Activated T-helper 17 cell treated with anti-CD3 and anti-CD28 coated beads, Interleukin-2, amount 50 U/mL, for 72 hours (primary cell): ENCODE results near the gene C6. TPM values are rescaled to one million over a fixed set of nuclear protein-coding genes. Genes with fewer than 3 reads are reported as not detected.
"Not testable (repeated sequence)": the region's sequence is repeated elsewhere in the genome, so short reads cannot be mapped to it uniquely, and the experiment has no call there.

Experiments
- ATAC-seq: fragments of 150-1000 bp; cut with Tn5 transposase; replicated peaks from 2 replicates; pipeline ENCODE4 v1.10.0; 2021; ENCODE audit warnings: mild to moderate bottlenecking, moderate library complexity
- H3K27ac Mint-ChIP-seq: one replicate; pipeline ENCODE4 v1.8.0; 2022; ENCODE audit warnings: mixed read lengths
- H3K27me3 Mint-ChIP-seq: one replicate; pipeline ENCODE4 v1.8.0; 2022; ENCODE audit warnings: mixed read lengths
- H3K36me3 Mint-ChIP-seq: one replicate; pipeline ENCODE4 v1.8.0; 2022; ENCODE audit warnings: low read depth, mild to moderate bottlenecking, mixed read lengths
- H3K4me1 Mint-ChIP-seq: one replicate; pipeline ENCODE4 v1.8.0; 2022; ENCODE audit warnings: mixed read lengths
- H3K4me3 Mint-ChIP-seq: one replicate; pipeline ENCODE4 v1.8.0; 2022; ENCODE audit warnings: mild to moderate bottlenecking, mixed read lengths
- H3K9me3 Mint-ChIP-seq: one replicate; pipeline ENCODE4 v1.8.0; 2022; ENCODE audit warnings: mixed read lengths
- total RNA-seq, 2 donors: library from RNA; stranded (reverse); gene quantifications; one replicate each; pipeline ENCODE4 v1.2.3, GENCODE V29; 2022

C6 gene
- not detected for total RNA-seq

DNA sequence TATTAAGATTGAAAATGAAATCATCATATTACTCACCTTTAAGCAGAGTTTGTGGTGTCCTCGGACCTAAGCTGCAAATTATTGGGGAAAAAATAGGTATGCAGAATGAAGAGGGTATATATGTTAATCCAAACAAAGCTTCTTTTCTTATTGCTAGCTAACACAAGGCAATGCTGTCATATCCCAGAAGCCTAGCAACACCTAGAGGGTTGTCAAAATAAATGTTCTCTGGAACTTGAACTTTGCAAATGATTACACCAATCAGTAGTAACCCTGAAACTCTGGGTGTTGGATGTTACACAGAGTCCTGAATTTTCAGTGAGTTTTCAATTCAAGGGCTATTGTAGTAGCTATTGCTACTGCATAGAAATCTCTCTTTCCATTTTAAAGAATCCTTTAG lies at the start of gene C6:
Gene C6 (minus strand): TSS at position 193 of the 400 bp plus-strand sequence. CDS start 10,302 bp downstream, outside the sequence.
- ATAC-seq = no peak
- H3K4me1 Mint-ChIP-seq = no peaks in the 10 kb centered on the region
- no peak within 1 kb of the TSS for H3K27ac Mint-ChIP-seq
- no peak within 1 kb of the TSS for H3K4me3 Mint-ChIP-seq
- no peaks in the 10 kb centered on the region for H3K36me3 Mint-ChIP-seq
- no peaks in the 10 kb centered on the region for H3K27me3 Mint-ChIP-seq
- peaks cover 3% of the 10 kb centered on the region for H3K9me3 Mint-ChIP-seq

GRCh38 chr5:41256400-41256799 lies 43.1 kb upstream of the C6 start:
- Mint-ChIP-seq H3K4me3 (no peak overlapping the region), H3K27ac (no peak overlapping the region), H3K4me1 (no peaks in the 10 kb centered on the region), H3K9me3 (peaks cover 3% of the 10 kb centered on the region), H3K27me3 (no peaks in the 10 kb centered on the region), H3K36me3 (no peaks in the 10 kb centered on the region)
- no peak for ATAC-seq

DNA sequence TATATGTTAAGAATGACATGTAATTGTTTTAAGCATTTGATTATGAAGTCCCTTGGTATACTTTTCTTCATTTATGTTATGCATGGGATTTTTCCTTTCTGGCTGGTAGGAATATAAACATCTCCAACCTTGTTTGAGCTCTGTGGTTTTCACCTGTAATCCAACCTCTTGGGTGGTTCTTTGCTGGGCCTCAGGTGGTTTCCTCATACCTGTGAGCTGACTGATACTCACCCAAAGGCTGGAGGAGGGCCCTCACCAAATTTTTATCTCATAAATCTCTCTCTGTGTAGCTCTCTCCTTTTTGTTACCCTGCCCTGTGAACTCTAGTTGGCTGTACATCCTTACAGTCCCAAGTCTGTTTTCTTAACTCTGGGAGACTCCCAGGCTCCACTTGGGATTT lies 39.8 kb upstream of the C6 start:
- ATAC-seq = no peak
- Mint-ChIP-seq H3K4me1 (no peaks in the 10 kb centered on the region), H3K9me3 (peaks cover 3% of the 10 kb centered on the region), H3K27me3 (no peaks in the 10 kb centered on the region), H3K4me3 (no peak overlapping the region), H3K27ac (no peak overlapping the region), H3K36me3 (no peaks in the 10 kb centered on the region)

GRCh38 chr5:41252036-41252435 lies 38.7 kb upstream of the C6 start:
- no peak for ATAC-seq
- Mint-ChIP-seq H3K27me3 (no peaks in the 10 kb centered on the region), H3K4me1 (no peaks in the 10 kb centered on the region), H3K27ac (no peak overlapping the region), H3K36me3 (no peaks in the 10 kb centered on the region), H3K9me3 (peaks cover 3% of the 10 kb centered on the region), H3K4me3 (no peak overlapping the region)

- no peak for ATAC-seq
- Mint-ChIP-seq H3K36me3 (no peaks in the 10 kb centered on the region), H3K27me3 (no peaks in the 10 kb centered on the region), H3K4me1 (no peaks in the 10 kb centered on the region), H3K9me3 (peaks cover under 1% of the 10 kb centered on the region), H3K27ac (no peak overlapping the region), H3K4me3 (no peak overlapping the region)
Measured at GRCh38 chr5:41250351-41250987, 37.1 kb upstream of the C6 start.

- Mint-ChIP-seq H3K4me1 (no peaks in the 10 kb centered on the region), H3K4me3 (no peak overlapping the region), H3K36me3 (no peaks in the 10 kb centered on the region), H3K9me3 (no peaks in the 10 kb centered on the region), H3K27ac (no peak overlapping the region), H3K27me3 (no peaks in the 10 kb centered on the region)
- ATAC-seq = no peak
Measured at GRCh38 chr5:41247135-41247534, 33.8 kb upstream of the C6 start.

DNA sequence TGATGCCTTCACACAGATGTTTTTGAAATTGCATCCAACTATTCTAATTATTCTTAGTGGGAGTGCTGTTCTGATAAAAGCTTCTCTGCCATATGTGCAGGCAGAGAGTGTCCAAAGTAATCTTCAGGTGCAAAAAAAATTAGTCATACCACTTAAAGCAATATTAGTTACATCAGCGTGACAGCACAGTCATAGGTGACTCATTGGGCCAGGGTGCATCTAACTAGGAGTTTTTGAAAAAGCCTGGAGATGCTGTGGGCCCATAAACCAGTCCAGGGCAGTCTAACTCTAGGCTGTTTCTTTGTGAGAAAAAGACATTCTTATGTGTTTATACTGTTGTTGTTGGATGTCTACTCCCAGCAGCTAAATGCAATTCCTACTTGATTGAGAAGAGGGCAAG lies 33.0 kb upstream of the C6 start:
- no peak for ATAC-seq
- Mint-ChIP-seq H3K36me3 (no peaks in the 10 kb centered on the region), H3K4me3 (no peak overlapping the region), H3K4me1 (no peaks in the 10 kb centered on the region), H3K27ac (no peak overlapping the region), H3K27me3 (no peaks in the 10 kb centered on the region), H3K9me3 (no peaks in the 10 kb centered on the region)

DNA sequence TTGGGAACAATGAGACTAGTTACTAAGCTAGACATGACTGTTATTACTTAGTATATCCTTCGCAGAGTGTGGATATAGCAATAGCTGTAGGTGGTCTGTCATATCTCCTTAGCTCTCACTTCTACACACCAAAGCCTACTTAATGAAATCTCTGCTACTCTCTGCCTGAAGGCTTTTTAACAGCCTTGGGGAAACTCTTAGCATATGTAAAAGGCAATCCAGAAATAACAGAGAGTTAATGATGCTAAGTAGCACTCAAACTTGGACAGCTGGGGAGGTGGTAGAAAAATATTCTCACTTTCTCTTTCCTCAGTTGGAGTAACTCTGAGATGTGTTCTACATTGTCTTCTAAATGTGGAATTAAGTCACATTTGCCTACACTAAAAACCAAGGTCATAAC lies 30.2 kb upstream of the C6 start:
- Mint-ChIP-seq H3K4me3 (no peak overlapping the region), H3K9me3 (no peaks in the 10 kb centered on the region), H3K27me3 (no peaks in the 10 kb centered on the region), H3K27ac (no peak overlapping the region), H3K4me1 (no peaks in the 10 kb centered on the region), H3K36me3 (no peaks in the 10 kb centered on the region)
- no peak for ATAC-seq

DNA sequence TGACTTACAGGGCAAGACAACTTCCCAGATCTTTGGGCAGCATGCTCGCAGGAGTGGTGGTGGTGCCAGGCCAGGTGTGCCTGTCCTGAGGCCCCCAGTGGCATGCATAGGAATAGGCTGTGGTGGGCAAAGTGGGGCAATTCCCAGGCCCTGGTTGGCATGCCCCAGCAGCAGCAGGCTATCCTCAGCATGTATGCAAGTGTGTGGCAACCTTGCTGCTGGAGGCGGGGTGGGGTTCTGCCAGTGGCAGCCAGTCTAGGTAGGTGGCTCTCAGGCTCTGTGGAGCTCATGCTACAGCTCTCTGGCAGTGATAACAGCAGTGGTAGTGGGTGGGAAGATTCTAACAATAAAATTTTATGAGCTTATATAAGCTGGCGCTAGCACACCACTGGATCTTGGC lies 27.7 kb upstream of the C6 start:
- Mint-ChIP-seq H3K4me3 (no peak overlapping the region), H3K4me1 (no peaks in the 10 kb centered on the region), H3K9me3 (peaks cover 3% of the 10 kb centered on the region), H3K27me3 (no peaks in the 10 kb centered on the region), H3K27ac (no peak overlapping the region), H3K36me3 (no peaks in the 10 kb centered on the region)
- ATAC-seq = no peak

DNA sequence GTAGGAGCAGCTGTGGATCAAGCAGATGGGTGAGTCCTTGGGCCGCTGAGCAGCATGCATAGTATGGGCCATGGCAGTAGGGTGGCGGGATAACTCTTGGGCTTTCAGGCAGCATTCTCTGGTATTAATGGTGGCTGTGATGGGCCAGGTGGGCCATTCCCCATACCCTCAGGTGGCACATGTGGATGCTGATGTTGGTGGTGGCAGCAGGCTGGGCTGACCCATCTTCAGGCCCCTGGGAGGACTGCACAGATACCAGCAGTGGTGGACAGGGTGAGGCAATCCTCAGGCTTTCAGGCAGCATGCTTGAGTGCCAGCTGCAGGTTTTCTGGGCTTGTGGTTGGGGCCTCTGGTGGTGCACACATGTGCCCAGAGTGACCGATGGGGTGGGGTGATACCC lies 27.1 kb upstream of the C6 start:
- Mint-ChIP-seq H3K4me3 (no peak overlapping the region), H3K4me1 (no peaks in the 10 kb centered on the region), H3K27ac (no peak overlapping the region), H3K27me3 (no peaks in the 10 kb centered on the region), H3K36me3 (no peaks in the 10 kb centered on the region), H3K9me3 (peaks cover 3% of the 10 kb centered on the region)
- ATAC-seq = no peak

DNA sequence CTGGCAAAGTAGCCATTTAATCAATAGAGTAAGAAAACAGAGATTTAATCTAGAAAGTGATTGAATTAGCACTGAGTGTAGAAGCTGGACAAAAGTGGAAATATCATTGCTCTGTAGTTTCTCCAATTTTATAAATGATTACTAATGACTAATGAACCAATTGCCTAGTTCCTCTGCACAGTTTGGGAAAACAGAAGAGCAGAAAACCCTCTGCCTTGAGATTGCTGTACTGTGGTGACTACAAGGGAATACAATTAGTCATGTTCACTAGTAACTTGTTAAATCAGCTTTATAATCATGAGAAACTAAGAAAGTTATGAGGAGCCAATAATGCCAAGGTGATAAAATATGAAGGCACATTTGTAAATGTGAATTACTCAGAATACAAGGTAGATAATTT lies 21.1 kb upstream of the C6 start:
- no peak for ATAC-seq
- Mint-ChIP-seq H3K27me3 (no peaks in the 10 kb centered on the region), H3K4me1 (no peaks in the 10 kb centered on the region), H3K4me3 (no peak overlapping the region), H3K27ac (no peak overlapping the region), H3K36me3 (no peaks in the 10 kb centered on the region), H3K9me3 (peaks cover 8% of the 10 kb centered on the region)

DNA sequence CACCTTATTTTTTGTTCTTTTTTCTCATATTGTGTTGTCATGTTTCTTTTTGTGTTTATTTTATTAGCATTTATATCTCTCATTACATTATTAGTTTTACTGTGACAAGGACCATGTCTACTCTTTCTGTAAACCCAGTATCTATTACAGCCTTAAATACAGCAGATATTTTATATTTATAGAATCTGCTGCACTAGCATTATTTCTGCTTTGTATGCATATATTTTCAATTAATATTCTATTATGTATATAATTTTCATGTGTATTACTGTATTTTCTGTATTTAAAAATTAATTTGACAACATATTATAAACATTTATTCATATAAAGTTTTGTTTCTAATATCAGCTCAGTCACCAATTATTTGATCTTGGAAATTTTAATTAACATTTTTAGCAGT lies 19.5 kb upstream of the C6 start:
- no peak for ATAC-seq
- Mint-ChIP-seq H3K27me3 (no peaks in the 10 kb centered on the region), H3K27ac (no peak overlapping the region), H3K4me3 (no peak overlapping the region), H3K36me3 (no peaks in the 10 kb centered on the region), H3K9me3 (peaks cover 5% of the 10 kb centered on the region), H3K4me1 (no peaks in the 10 kb centered on the region)

DNA sequence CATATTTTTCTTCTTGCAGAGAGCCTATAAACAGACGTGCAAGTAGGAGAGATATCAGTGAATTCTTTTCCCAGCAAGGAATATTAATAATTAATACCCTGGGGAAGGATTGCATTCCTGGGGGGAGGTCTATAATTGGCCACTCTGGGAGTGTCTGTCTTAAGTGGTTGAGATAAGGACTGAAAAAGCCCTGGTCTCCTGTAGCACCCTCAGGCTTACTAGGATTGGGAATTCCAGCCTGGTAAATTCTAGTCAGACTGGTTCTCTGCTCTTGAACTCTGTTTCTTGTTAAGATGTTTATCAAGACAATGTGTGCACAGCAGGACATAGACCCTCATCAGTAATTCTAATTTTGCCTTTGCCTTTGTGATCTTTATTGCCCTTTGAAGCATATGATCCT lies 16.9 kb upstream of the C6 start:
- ATAC-seq, H3K9me3 Mint-ChIP-seq, H3K4me1 Mint-ChIP-seq, H3K36me3 Mint-ChIP-seq, H3K27me3 Mint-ChIP-seq, H3K4me3 Mint-ChIP-seq, H3K27ac Mint-ChIP-seq: not testable (repeated sequence)

GRCh38 chr5:41223962-41224361 lies 10.6 kb upstream of the C6 start:
- Mint-ChIP-seq H3K4me3 (no peak overlapping the region), H3K4me1 (no peaks in the 10 kb centered on the region), H3K27me3 (no peaks in the 10 kb centered on the region), H3K36me3 (no peaks in the 10 kb centered on the region), H3K27ac (no peak overlapping the region), H3K9me3 (no peaks in the 10 kb centered on the region)
- ATAC-seq = no peak

GRCh38 chr5:41219658-41220269 lies 6.4 kb upstream of the C6 start:
- peaks cover 3% of the 10 kb centered on the region for H3K9me3 Mint-ChIP-seq
- H3K27ac Mint-ChIP-seq = no peak overlapping the region
- no peaks in the 10 kb centered on the region for H3K27me3 Mint-ChIP-seq
- no peak for ATAC-seq
- no peak overlapping the region for H3K4me3 Mint-ChIP-seq
- H3K4me1 Mint-ChIP-seq = no peaks in the 10 kb centered on the region
- no peaks in the 10 kb centered on the region for H3K36me3 Mint-ChIP-seq
